Stomach smooth muscle (tissue), 2 donors: Measurements from ENCODE around the gene PTPRK.
A peak's percentile ranks its signal among the peaks of the same experiment; 100 is the strongest.

Source experiments
- H3K27ac ChIP-seq: one replicate; pipeline ENCODE4 v1.7.0; 2013; ENCODE audit warnings: mild to moderate bottlenecking, low read length, inconsistent platforms
- H3K27me3 ChIP-seq, 2 donors: one replicate each; pipeline ENCODE4 v1.7.0; 2013; ENCODE audit warnings: low read length in 2 of 2; ENCODE audit not compliant: insufficient read depth in 2 of 2, control insufficient read depth in 1 of 2
- H3K36me3 ChIP-seq, 2 donors: one replicate each; pipeline ENCODE4 v1.7.0; 2013; ENCODE audit warnings: low read length in 2 of 2; ENCODE audit not compliant: control insufficient read depth in 2 of 2, insufficient read depth in 2 of 2
- H3K4me1 ChIP-seq: one replicate; pipeline ENCODE4 v1.7.0; 2013; ENCODE audit warnings: low read length; ENCODE audit not compliant: control insufficient read depth, insufficient read depth
- H3K4me3 ChIP-seq, 2 donors: one replicate each; pipeline ENCODE4 v1.7.0; 2013; ENCODE audit warnings: low read length in 2 of 2
- H3K9ac ChIP-seq, 2 donors: one replicate each; pipeline ENCODE4 v1.7.0; 2013; ENCODE audit warnings: low read length in 2 of 2, mild to moderate bottlenecking in 1 of 2
- H3K9me3 ChIP-seq, 2 donors: one replicate each; pipeline ENCODE4 v1.7.0; 2013; ENCODE audit warnings: low read length in 2 of 2; ENCODE audit not compliant: control insufficient read depth in 2 of 2
- donor health status: healthy.
- donor health status: Pancreatic carcinoma.

Gene PTPRK

GRCh38 chr6:128343706-128344105 lies 176.7 kb downstream of the PTPRK start:
- no peak overlapping the region for H3K4me3 ChIP-seq
- H3K36me3 ChIP-seq, result no peaks in the 10 kb centered on the region
- H3K4me1 ChIP-seq, result peaks cover 4% of the 10 kb centered on the region
- no peaks in the 10 kb centered on the region for H3K9me3 ChIP-seq
- H3K27ac ChIP-seq, result no peak overlapping the region
- H3K9ac ChIP-seq, result no peak overlapping the region
- no peaks in the 10 kb centered on the region for H3K27me3 ChIP-seq

- no peaks in the 10 kb centered on the region for H3K27me3 ChIP-seq
- peaks cover 4% of the 10 kb centered on the region for H3K4me1 ChIP-seq
- H3K9me3 ChIP-seq, result no peaks in the 10 kb centered on the region
- H3K36me3 ChIP-seq, result no peaks in the 10 kb centered on the region
- H3K9ac ChIP-seq, result no peak overlapping the region
- peak overlapping the region in 1 of 2 donors; percentile 35 for H3K4me3 ChIP-seq
- no peak overlapping the region for H3K27ac ChIP-seq
Measured at GRCh38 chr6:128339635-128340450, 180.6 kb downstream of the PTPRK start.

GRCh38 chr6:128337619-128338018 lies 182.8 kb downstream of the PTPRK start:
- no peaks in the 10 kb centered on the region for H3K27me3 ChIP-seq
- H3K4me1 ChIP-seq, result peaks cover 4% of the 10 kb centered on the region
- no peaks in the 10 kb centered on the region for H3K36me3 ChIP-seq
- peak overlapping the region in 1 of 2 donors; percentile 26 for H3K4me3 ChIP-seq
- H3K9ac ChIP-seq, result no peak overlapping the region
- H3K9me3 ChIP-seq, result no peaks in the 10 kb centered on the region
- no peak overlapping the region for H3K27ac ChIP-seq

- H3K4me1 ChIP-seq, result peaks cover 4% of the 10 kb centered on the region
- H3K36me3 ChIP-seq, result no peaks in the 10 kb centered on the region
- no peak overlapping the region for H3K27ac ChIP-seq
- no peaks in the 10 kb centered on the region for H3K27me3 ChIP-seq
- no peak overlapping the region for H3K4me3 ChIP-seq
- no peaks in the 10 kb centered on the region for H3K9me3 ChIP-seq
- no peak overlapping the region for H3K9ac ChIP-seq
Measured at GRCh38 chr6:128336436-128337095, 183.8 kb downstream of the PTPRK start.

GRCh38 chr6:128335963-128336362 lies 184.4 kb downstream of the PTPRK start:
- H3K36me3 ChIP-seq, result no peaks in the 10 kb centered on the region
- no peaks in the 10 kb centered on the region for H3K27me3 ChIP-seq
- H3K9me3 ChIP-seq, result no peaks in the 10 kb centered on the region
- H3K4me3 ChIP-seq, result no peak overlapping the region
- no peak overlapping the region for H3K27ac ChIP-seq
- H3K4me1 ChIP-seq, result peaks cover 4% of the 10 kb centered on the region
- H3K9ac ChIP-seq, result no peak overlapping the region

GRCh38 chr6:128333581-128334223 lies 186.7 kb downstream of the PTPRK start:
- Histone ChIP-seq H3K36me3 (no peaks in the 10 kb centered on the region), H3K9me3 (no peaks in the 10 kb centered on the region), H3K4me1 (no peaks in the 10 kb centered on the region), H3K27ac (no peak overlapping the region), H3K4me3 (no peak overlapping the region), H3K9ac (no peak overlapping the region), H3K27me3 (no peaks in the 10 kb centered on the region)

- no peaks in the 10 kb centered on the region for H3K36me3 ChIP-seq
- H3K9ac ChIP-seq, result no peak overlapping the region
- peak overlapping the region; percentile 4 for H3K27ac ChIP-seq
- H3K4me1 ChIP-seq, result no peaks in the 10 kb centered on the region
- no peaks in the 10 kb centered on the region for H3K9me3 ChIP-seq
- H3K27me3 ChIP-seq, result no peaks in the 10 kb centered on the region
- H3K4me3 ChIP-seq, result no peak overlapping the region
Measured at GRCh38 chr6:128327890-128328289, 192.5 kb downstream of the PTPRK start.

GRCh38 chr6:128323011-128323410 lies 197.4 kb downstream of the PTPRK start:
- no peaks in the 10 kb centered on the region for H3K36me3 ChIP-seq
- no peaks in the 10 kb centered on the region for H3K9me3 ChIP-seq
- no peaks in the 10 kb centered on the region for H3K27me3 ChIP-seq
- H3K27ac ChIP-seq, result no peak overlapping the region
- H3K4me1 ChIP-seq, result no peaks in the 10 kb centered on the region
- no peak overlapping the region for H3K4me3 ChIP-seq
- H3K9ac ChIP-seq, result no peak overlapping the region

- Histone ChIP-seq H3K36me3 (no peaks in the 10 kb centered on the region), H3K9ac (no peak overlapping the region), H3K27me3 (no peaks in the 10 kb centered on the region), H3K4me3 (no peak overlapping the region), H3K4me1 (no peaks in the 10 kb centered on the region), H3K9me3 (no peaks in the 10 kb centered on the region), H3K27ac (no peak overlapping the region)
Measured at GRCh38 chr6:128319946-128320345, 200.5 kb downstream of the PTPRK start.

- no peak overlapping the region for H3K9ac ChIP-seq
- H3K9me3 ChIP-seq, result no peaks in the 10 kb centered on the region
- H3K27ac ChIP-seq, result no peak overlapping the region
- no peaks in the 10 kb centered on the region for H3K27me3 ChIP-seq
- H3K4me3 ChIP-seq, result no peak overlapping the region
- H3K36me3 ChIP-seq, result no peaks in the 10 kb centered on the region
- no peaks in the 10 kb centered on the region for H3K4me1 ChIP-seq
Measured at GRCh38 chr6:128319157-128319556, 201.2 kb downstream of the PTPRK start.
